SU-DHL-6 (cell line): ENCODE data around the gene BOD1.

Experiments used
- EZH2phosphoT487 ChIP-seq: fragments of 200-600 bp; sonication (generic), shearing (Covaris generic); conservative IDR thresholded peaks from 2 replicates; pipeline ENCODE4 v1.6.1; 2018; ENCODE audit warnings: mild to moderate bottlenecking, antibody characterized with exemption, low read length, moderate library complexity, mixed read lengths
- TF ChIP-seq, protein P1 (sequence below): fragments of 200-600 bp; sonication (generic); IDR thresholded peaks from one replicate; pipeline ENCODE4 v1.5.1; 2017; ENCODE audit warnings: antibody characterized with exemption, mild to moderate bottlenecking, low read length, moderate library complexity; ENCODE audit not compliant: insufficient read depth, poor library complexity, severe bottlenecking

DNA sequence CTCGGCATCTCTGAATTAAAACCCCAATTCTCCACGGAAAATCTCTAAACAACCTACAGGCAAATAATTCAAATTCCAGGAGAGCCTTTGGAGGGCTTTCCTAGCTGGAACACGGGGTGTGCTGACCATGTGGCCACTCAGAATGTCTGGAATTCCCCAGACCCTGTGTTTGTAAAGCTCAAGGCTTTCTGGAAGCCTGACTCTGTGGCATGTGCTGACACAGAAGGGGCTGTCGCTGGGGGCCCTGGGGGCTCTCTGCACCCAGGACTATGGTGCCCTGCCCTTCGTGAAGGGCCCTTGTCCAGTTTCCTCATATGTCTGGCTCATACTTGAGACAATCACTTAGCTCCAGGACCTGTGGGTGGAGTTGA lies 29.0 kb upstream of the BOD1 start:
- TF ChIP-seq, protein P1, sequence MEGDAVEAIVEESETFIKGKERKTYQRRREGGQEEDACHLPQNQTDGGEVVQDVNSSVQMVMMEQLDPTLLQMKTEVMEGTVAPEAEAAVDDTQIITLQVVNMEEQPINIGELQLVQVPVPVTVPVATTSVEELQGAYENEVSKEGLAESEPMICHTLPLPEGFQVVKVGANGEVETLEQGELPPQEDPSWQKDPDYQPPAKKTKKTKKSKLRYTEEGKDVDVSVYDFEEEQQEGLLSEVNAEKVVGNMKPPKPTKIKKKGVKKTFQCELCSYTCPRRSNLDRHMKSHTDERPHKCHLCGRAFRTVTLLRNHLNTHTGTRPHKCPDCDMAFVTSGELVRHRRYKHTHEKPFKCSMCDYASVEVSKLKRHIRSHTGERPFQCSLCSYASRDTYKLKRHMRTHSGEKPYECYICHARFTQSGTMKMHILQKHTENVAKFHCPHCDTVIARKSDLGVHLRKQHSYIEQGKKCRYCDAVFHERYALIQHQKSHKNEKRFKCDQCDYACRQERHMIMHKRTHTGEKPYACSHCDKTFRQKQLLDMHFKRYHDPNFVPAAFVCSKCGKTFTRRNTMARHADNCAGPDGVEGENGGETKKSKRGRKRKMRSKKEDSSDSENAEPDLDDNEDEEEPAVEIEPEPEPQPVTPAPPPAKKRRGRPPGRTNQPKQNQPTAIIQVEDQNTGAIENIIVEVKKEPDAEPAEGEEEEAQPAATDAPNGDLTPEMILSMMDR = no peak
- TF ChIP-seq EZH2phosphoT487 = no peak
